ENCODE data around the gene RTN3. TPM values are rescaled to one million over a fixed set of nuclear protein-coding genes. Genes with fewer than 3 reads are reported as not detected.

The RTN3 gene
- total RNA-seq, 1 donor from 2014 or later = 140 TPM

GRCh38 chr11:63764340-63764678 is 83.0 kb downstream of the RTN3 start:
- H3K36me3 ChIP-seq = peaks cover 2% of the 10 kb centered on the region
- no peak overlapping the region for H3K4me3 ChIP-seq
- no peak overlapping the region for H3K27ac ChIP-seq
- ATAC-seq = no peak
- peaks cover 10% of the 10 kb centered on the region for H3K4me1 ChIP-seq
- H3K9me3 ChIP-seq = no peaks in the 10 kb centered on the region
- intact Hi-C loops (cut with DNase I) = no loop called here
- H3K27me3 ChIP-seq (ENCODE audit: low read depth) = no peaks in the 10 kb centered on the region
- no peak for TF ChIP-seq CTCF (IDR thresholded peaks at IDR 0.05)
- no peak for DNase-seq

GRCh38 chr11:63764679-63765647 is 83.7 kb downstream of the RTN3 start:
- DNase-seq (no peak), ATAC-seq (no peak)
- Histone ChIP-seq H3K27me3 (ENCODE audit: low read depth) (no peaks in the 10 kb centered on the region), H3K4me3 (no peak overlapping the region), H3K4me1 (peaks cover 15% of the 10 kb centered on the region), H3K36me3 (no peaks in the 10 kb centered on the region), H3K9me3 (no peaks in the 10 kb centered on the region), H3K27ac (no peak overlapping the region)
- intact Hi-C loops (cut with DNase I) = no loop called here
- no peak for TF ChIP-seq CTCF (IDR thresholded peaks at IDR 0.05)

- no peaks in the 10 kb centered on the region for H3K9me3 ChIP-seq
- no peak overlapping the region for H3K27ac ChIP-seq
- peak; percentile 47 for DNase-seq
- no peaks in the 10 kb centered on the region for H3K27me3 ChIP-seq (ENCODE audit: low read depth)
- no peak for ATAC-seq
- intact Hi-C loops (cut with DNase I) = no loop called here
- no peak for TF ChIP-seq CTCF (IDR thresholded peaks at IDR 0.05)
- H3K4me1 ChIP-seq = peaks cover 15% of the 10 kb centered on the region
- no peaks in the 10 kb centered on the region for H3K36me3 ChIP-seq
- no peak overlapping the region for H3K4me3 ChIP-seq
Measured at GRCh38 chr11:63765688-63766241, 84.5 kb downstream of the RTN3 start.

GRCh38 chr11:63766531-63767235 is 85.4 kb downstream of the RTN3 start:
- H3K9me3 ChIP-seq = no peaks in the 10 kb centered on the region
- no peak for ATAC-seq
- H3K27me3 ChIP-seq (ENCODE audit: low read depth) = no peaks in the 10 kb centered on the region
- intact Hi-C loops (cut with DNase I) = no loop called here
- no peak for TF ChIP-seq CTCF (IDR thresholded peaks at IDR 0.05)
- no peak for DNase-seq
- H3K36me3 ChIP-seq = no peaks in the 10 kb centered on the region
- H3K4me3 ChIP-seq = peak overlapping the region; percentile 80
- peaks cover 15% of the 10 kb centered on the region for H3K4me1 ChIP-seq
- no peak overlapping the region for H3K27ac ChIP-seq

GRCh38 chr11:63767267-63767564 is 85.9 kb downstream of the RTN3 start:
- no peak for TF ChIP-seq CTCF (IDR thresholded peaks at IDR 0.05)
- DNase-seq = no peak
- Histone ChIP-seq H3K36me3 (no peaks in the 10 kb centered on the region), H3K4me1 (peaks cover 15% of the 10 kb centered on the region), H3K27me3 (ENCODE audit: low read depth) (no peaks in the 10 kb centered on the region), H3K27ac (no peak overlapping the region), H3K9me3 (no peaks in the 10 kb centered on the region), H3K4me3 (peak overlapping the region; percentile 80)
- ATAC-seq = no peak
- intact Hi-C loops (cut with DNase I) = no loop called here

Measured in lower lobe of right lung (tissue), 2 donors.